GM12878 (cell line): ENCODE results near the gene SHROOM1. TPM values are rescaled to one million over a fixed set of nuclear protein-coding genes. Genes with fewer than 3 reads are reported as not detected.

Experiments used
- BCL11A ChIP-seq: IDR thresholded peaks from 2 replicates; pipeline ENCODE4 v1.6.1; 2011; ENCODE audit warnings: low read depth, low read length
- CREM ChIP-seq: IDR thresholded peaks from 2 replicates; pipeline ENCODE4 v1.6.1; 2014; ENCODE audit warnings: antibody characterized with exemption, low read depth
- HDAC6 ChIP-seq: fragments of 200-600 bp; sonication (generic); IDR thresholded peaks from one replicate; pipeline ENCODE4 v1.8.0; 2017; ENCODE audit warnings: antibody characterized with exemption; ENCODE audit not compliant: unreplicated experiment
- NBN ChIP-seq: fragments of 450-650 bp; IDR thresholded peaks from 2 replicates; pipeline ENCODE4 v1.6.1; 2016
- POLR2A ChIP-seq: IDR thresholded peaks from 2 replicates; pipeline ENCODE4 v1.6.1; 2011; ENCODE audit warnings: low read depth, mild to moderate bottlenecking, low read length
- ZBED1 ChIP-seq: IDR thresholded peaks from 2 replicates; pipeline ENCODE4 v1.6.1; 2016; ENCODE audit warnings: borderline replicate concordance
- polyA plus RNA-seq, 11 experiments: library from polyadenylated mRNA; depleted of rRNA in 4 of 11; unstranded in 6 of 11; stranded (reverse) in 5 of 11; fragments of >200 nt; fragmentation: Nextera tagmentation in 4 of 11; fragmentation: Illumina TruSeq in 1 of 11; extraction: Ambion mirVana in 4 of 11; extraction: Trizol in 1 of 11; gene quantifications; 1 replicate in 1 of 11; 2 replicates in 10 of 11; pipeline versions ENCODE4 v1.2.1 to v1.2.3, GENCODE V29; 2011 to 2016; ENCODE audit warnings: inconsistent platforms in 2 of 11, missing spikeins in 2 of 11, low read depth in 1 of 11
- total RNA-seq, 4 experiments: library from RNA; depleted of rRNA in 3 of 4; stranded (reverse); fragments of >200 nt in 3 of 4; fragmentation: Illumina TruSeq in 1 of 4; extraction: Trizol in 1 of 4; gene quantifications; 2 replicates each; pipeline versions ENCODE4 v1.2.1 to v1.2.3, GENCODE V29; 2013 to 2021
- TF ChIP-seq, protein P1 (sequence below), 3 experiments: IDR thresholded peaks in 2 of 3; conservative IDR thresholded peaks in 1 of 3; 2 replicates each; pipeline ENCODE4 v1.5.1; 2011; ENCODE audit warnings: low read depth in 3 of 3, low read length in 3 of 3, mild to moderate bottlenecking in 3 of 3, control low read depth in 2 of 3, moderate library complexity in 2 of 3, inconsistent platforms in 1 of 3, mixed read lengths in 1 of 3; ENCODE audit not compliant: control insufficient read depth in 2 of 3, insufficient read depth in 1 of 3; ENCODE audit errors: extremely low read depth in 1 of 3
- TF ChIP-seq, protein P2 (sequence below): fragments of 150-350 bp; IDR thresholded peaks from 2 replicates; pipeline ENCODE4 v1.6.1; 2014; ENCODE audit warnings: mild to moderate bottlenecking, low read depth, low read length

The SHROOM1 gene
- total and polyA plus RNA-seq, 10 of the 15 experiments (the other 5 are each of a cell fraction or from before 2014, with no cell fraction given), result 0.05 to 3.9 (median 1.3) TPM

DNA sequence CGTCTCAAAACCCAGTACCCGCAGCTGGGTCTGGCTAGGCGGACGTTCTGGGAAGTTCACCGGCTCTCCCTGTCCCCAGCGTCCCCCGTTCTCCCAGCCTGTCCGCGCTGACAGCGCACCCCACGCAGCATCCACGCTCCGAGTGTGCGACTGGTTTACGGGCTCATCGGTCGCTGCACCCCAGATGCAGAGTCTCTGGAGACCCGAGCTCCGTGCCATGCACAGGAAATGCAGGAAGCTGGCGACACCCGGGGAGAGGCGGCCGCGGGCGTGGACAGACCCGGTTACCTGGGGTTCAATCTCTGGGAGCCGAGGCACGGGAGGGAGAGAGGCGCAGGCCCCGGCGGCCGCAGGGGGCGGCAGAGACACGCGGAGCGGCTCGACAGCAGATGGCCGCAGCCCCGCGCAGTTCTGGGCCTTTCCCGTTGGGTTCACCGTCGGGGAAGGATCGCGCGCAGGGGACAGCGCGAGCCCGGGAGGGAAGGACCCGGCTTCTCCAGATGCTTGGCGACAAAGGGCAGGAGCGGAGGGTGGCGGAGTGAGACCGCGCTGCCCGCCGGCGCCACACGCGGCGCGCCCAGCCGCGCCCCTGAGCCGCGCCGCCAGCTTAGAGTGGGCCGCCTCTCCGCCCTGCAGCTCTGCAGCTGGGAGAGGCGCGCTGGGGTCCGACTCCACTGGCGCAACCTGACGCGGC is 558 bp downstream of the SHROOM1 start (continued):
- TF ChIP-seq CREM (0 out of 2 replicates have a peak, but pooled peaks have one; percentile 30), ZBED1 (no peak), BCL11A (no peak), NBN (no peak), POLR2A (peak; percentile 67), HDAC6 (peak; percentile 59)
- TF ChIP-seq, protein P1, sequence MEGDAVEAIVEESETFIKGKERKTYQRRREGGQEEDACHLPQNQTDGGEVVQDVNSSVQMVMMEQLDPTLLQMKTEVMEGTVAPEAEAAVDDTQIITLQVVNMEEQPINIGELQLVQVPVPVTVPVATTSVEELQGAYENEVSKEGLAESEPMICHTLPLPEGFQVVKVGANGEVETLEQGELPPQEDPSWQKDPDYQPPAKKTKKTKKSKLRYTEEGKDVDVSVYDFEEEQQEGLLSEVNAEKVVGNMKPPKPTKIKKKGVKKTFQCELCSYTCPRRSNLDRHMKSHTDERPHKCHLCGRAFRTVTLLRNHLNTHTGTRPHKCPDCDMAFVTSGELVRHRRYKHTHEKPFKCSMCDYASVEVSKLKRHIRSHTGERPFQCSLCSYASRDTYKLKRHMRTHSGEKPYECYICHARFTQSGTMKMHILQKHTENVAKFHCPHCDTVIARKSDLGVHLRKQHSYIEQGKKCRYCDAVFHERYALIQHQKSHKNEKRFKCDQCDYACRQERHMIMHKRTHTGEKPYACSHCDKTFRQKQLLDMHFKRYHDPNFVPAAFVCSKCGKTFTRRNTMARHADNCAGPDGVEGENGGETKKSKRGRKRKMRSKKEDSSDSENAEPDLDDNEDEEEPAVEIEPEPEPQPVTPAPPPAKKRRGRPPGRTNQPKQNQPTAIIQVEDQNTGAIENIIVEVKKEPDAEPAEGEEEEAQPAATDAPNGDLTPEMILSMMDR (IDR thresholded peaks at IDR 0.05 in 2 of 3, conservative IDR thresholded peaks at IDR 0.05 in 1 of 3; ENCODE audit: control insufficient read depth in 2 of 3, extremely low read depth in 1 of 3, insufficient read depth in 1 of 3, low read depth in 3 of 3, low read length in 3 of 3), result peak; percentile 84 to 94 (median 89)
- TF ChIP-seq, protein P2, sequence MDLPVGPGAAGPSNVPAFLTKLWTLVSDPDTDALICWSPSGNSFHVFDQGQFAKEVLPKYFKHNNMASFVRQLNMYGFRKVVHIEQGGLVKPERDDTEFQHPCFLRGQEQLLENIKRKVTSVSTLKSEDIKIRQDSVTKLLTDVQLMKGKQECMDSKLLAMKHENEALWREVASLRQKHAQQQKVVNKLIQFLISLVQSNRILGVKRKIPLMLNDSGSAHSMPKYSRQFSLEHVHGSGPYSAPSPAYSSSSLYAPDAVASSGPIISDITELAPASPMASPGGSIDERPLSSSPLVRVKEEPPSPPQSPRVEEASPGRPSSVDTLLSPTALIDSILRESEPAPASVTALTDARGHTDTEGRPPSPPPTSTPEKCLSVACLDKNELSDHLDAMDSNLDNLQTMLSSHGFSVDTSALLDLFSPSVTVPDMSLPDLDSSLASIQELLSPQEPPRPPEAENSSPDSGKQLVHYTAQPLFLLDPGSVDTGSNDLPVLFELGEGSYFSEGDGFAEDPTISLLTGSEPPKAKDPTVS, result no peak
